Measurements from ENCODE around the gene PPP1R2C.

- no peak for TF ChIP-seq CTCF (conservative IDR thresholded peaks at IDR 0.05; ENCODE audit: low read depth in 2 of 2)
- no peak for TF ChIP-seq POLR2AphosphoS5 (IDR thresholded peaks at IDR 0.05; ENCODE audit: low read depth)
- no peak for TF ChIP-seq JUNB (IDR thresholded peaks at IDR 0.05; ENCODE audit: unreplicated experiment)
- TF ChIP-seq ZNF331 (CRISPR knock-in tag; IDR thresholded peaks at IDR 0.05; ENCODE audit: low read depth): no peak
- no peak for TF ChIP-seq EZH2 (IDR thresholded peaks at IDR 0.05; ENCODE audit: low read depth, unreplicated experiment)
- no peak for TF ChIP-seq CREB1 (CRISPR knock-in tag; IDR thresholded peaks at IDR 0.05; ENCODE audit: low read depth)
- TF ChIP-seq EZH2phosphoT487 (IDR thresholded peaks at IDR 0.05; ENCODE audit: unreplicated experiment): no peak
- TF ChIP-seq, protein P1, sequence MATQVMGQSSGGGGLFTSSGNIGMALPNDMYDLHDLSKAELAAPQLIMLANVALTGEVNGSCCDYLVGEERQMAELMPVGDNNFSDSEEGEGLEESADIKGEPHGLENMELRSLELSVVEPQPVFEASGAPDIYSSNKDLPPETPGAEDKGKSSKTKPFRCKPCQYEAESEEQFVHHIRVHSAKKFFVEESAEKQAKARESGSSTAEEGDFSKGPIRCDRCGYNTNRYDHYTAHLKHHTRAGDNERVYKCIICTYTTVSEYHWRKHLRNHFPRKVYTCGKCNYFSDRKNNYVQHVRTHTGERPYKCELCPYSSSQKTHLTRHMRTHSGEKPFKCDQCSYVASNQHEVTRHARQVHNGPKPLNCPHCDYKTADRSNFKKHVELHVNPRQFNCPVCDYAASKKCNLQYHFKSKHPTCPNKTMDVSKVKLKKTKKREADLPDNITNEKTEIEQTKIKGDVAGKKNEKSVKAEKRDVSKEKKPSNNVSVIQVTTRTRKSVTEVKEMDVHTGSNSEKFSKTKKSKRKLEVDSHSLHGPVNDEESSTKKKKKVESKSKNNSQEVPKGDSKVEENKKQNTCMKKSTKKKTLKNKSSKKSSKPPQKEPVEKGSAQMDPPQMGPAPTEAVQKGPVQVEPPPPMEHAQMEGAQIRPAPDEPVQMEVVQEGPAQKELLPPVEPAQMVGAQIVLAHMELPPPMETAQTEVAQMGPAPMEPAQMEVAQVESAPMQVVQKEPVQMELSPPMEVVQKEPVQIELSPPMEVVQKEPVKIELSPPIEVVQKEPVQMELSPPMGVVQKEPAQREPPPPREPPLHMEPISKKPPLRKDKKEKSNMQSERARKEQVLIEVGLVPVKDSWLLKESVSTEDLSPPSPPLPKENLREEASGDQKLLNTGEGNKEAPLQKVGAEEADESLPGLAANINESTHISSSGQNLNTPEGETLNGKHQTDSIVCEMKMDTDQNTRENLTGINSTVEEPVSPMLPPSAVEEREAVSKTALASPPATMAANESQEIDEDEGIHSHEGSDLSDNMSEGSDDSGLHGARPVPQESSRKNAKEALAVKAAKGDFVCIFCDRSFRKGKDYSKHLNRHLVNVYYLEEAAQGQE (IDR thresholded peaks at IDR 0.05; ENCODE audit: unreplicated experiment): no peak
- TF ChIP-seq ZNF114 (CRISPR knock-in tag; IDR thresholded peaks at IDR 0.05): no peak
- TF ChIP-seq, protein P2, sequence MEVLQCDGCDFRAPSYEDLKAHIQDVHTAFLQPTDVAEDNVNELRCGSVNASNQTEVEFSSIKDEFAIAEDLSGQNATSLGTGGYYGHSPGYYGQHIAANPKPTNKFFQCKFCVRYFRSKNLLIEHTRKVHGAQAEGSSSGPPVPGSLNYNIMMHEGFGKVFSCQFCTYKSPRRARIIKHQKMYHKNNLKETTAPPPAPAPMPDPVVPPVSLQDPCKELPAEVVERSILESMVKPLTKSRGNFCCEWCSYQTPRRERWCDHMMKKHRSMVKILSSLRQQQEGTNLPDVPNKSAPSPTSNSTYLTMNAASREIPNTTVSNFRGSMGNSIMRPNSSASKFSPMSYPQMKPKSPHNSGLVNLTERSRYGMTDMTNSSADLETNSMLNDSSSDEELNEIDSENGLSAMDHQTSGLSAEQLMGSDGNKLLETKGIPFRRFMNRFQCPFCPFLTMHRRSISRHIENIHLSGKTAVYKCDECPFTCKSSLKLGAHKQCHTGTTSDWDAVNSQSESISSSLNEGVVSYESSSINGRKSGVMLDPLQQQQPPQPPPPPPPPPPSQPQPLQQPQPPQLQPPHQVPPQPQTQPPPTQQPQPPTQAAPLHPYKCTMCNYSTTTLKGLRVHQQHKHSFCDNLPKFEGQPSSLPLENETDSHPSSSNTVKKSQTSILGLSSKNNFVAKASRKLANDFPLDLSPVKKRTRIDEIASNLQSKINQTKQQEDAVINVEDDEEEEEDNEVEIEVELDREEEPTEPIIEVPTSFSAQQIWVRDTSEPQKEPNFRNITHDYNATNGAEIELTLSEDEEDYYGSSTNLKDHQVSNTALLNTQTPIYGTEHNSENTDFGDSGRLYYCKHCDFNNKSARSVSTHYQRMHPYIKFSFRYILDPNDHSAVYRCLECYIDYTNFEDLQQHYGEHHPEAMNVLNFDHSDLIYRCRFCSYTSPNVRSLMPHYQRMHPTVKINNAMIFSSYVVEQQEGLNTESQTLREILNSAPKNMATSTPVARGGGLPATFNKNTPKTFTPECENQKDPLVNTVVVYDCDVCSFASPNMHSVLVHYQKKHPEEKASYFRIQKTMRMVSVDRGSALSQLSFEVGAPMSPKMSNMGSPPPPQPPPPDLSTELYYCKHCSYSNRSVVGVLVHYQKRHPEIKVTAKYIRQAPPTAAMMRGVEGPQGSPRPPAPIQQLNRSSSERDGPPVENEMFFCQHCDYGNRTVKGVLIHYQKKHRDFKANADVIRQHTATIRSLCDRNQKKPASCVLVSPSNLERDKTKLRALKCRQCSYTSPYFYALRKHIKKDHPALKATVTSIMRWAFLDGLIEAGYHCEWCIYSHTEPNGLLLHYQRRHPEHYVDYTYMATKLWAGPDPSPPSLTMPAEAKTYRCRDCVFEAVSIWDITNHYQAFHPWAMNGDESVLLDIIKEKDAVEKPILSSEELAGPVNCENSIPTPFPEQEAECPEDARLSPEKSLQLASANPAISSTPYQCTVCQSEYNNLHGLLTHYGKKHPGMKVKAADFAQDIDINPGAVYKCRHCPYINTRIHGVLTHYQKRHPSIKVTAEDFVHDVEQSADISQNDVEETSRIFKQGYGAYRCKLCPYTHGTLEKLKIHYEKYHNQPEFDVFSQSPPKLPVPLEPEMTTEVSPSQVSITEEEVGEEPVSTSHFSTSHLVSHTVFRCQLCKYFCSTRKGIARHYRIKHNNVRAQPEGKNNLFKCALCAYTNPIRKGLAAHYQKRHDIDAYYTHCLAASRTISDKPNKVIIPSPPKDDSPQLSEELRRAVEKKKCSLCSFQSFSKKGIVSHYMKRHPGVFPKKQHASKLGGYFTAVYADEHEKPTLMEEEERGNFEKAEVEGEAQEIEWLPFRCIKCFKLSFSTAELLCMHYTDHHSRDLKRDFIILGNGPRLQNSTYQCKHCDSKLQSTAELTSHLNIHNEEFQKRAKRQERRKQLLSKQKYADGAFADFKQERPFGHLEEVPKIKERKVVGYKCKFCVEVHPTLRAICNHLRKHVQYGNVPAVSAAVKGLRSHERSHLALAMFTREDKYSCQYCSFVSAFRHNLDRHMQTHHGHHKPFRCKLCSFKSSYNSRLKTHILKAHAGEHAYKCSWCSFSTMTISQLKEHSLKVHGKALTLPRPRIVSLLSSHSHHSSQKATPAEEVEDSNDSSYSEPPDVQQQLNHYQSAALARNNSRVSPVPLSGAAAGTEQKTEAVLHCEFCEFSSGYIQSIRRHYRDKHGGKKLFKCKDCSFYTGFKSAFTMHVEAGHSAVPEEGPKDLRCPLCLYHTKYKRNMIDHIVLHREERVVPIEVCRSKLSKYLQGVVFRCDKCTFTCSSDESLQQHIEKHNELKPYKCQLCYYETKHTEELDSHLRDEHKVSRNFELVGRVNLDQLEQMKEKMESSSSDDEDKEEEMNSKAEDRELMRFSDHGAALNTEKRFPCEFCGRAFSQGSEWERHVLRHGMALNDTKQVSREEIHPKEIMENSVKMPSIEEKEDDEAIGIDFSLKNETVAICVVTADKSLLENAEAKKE (CRISPR knock-in tag; IDR thresholded peaks at IDR 0.05): no peak
- TF ChIP-seq, protein P3, sequence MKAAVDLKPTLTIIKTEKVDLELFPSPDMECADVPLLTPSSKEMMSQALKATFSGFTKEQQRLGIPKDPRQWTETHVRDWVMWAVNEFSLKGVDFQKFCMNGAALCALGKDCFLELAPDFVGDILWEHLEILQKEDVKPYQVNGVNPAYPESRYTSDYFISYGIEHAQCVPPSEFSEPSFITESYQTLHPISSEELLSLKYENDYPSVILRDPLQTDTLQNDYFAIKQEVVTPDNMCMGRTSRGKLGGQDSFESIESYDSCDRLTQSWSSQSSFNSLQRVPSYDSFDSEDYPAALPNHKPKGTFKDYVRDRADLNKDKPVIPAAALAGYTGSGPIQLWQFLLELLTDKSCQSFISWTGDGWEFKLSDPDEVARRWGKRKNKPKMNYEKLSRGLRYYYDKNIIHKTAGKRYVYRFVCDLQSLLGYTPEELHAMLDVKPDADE (IDR thresholded peaks at IDR 0.05): no peak
These were observed 1.8 kb downstream of the PPP1R2C start for GRCh38 chrX:42776195-42776594.
